ENCODE measurements around the gene CFL2.
"Not testable (repeated sequence)": the region's sequence is repeated elsewhere in the genome, so short reads cannot be mapped to it uniquely, and the experiment has no call there.

The CFL2 gene

GRCh38 chr14:34721129-34721528, 6.7 kb upstream of the CFL2 start:
- no peak for TF ChIP-seq GATA1 (IDR thresholded peaks at IDR 0.05; ENCODE audit: low read depth, low read length)
- no peak for TF ChIP-seq POLR2A (IDR thresholded peaks at IDR 0.05; ENCODE audit: low read length)
- DNase-seq: no peak

GRCh38 chr14:34718750-34719304, 4.4 kb upstream of the CFL2 start:
- TF ChIP-seq GATA1 (IDR thresholded peaks at IDR 0.05; ENCODE audit: low read depth, low read length): no peak
- TF ChIP-seq POLR2A (IDR thresholded peaks at IDR 0.05; ENCODE audit: low read length): no peak
- DNase-seq: no peak

GRCh38 chr14:34715127-34715863, 902 bp upstream of the CFL2 start:
- no peak for DNase-seq
- no peak for TF ChIP-seq GATA1 (IDR thresholded peaks at IDR 0.05; ENCODE audit: low read depth, low read length)
- TF ChIP-seq POLR2A (IDR thresholded peaks at IDR 0.05; ENCODE audit: low read length): no peak

DNA sequence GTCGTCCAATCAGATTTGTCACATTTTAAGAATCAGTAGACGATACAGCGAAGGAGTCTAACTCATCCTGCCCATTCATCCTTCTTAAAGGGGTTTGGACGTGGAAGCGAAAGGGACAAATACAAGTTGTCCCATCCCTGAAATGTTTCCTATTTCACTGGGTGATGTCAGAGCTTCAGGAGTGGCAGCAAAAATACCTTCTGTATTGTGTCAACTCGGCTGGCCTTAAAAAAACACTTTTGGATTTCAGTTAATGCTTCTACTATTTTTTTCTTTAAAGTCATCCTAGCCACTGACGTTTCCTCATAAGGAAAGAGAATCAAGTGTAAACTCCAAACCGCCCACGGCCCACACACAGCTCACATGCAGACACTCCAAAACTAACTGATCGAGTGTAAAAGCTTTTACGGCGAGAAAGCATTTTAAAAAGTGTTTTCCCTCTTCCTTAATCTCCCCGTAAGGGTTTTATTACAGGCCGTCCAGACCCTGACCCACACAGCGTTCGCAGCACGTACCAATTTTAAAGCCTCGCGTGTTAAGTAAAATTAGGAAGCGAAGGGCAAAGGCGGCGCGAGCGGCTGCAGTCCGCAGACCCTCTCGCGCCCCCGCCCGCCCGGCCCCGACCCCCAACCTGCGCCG, 593 bp downstream of the CFL2 start:
- TF ChIP-seq POLR2A (IDR thresholded peaks at IDR 0.05; ENCODE audit: low read length): no peak
- TF ChIP-seq GATA1 (IDR thresholded peaks at IDR 0.05; ENCODE audit: low read depth, low read length): no peak

GRCh38 chr14:34713122-34713680, 1.2 kb downstream of the CFL2 start:
- DNase-seq: no peak
- TF ChIP-seq POLR2A (IDR thresholded peaks at IDR 0.05; ENCODE audit: low read length): no peak
- TF ChIP-seq GATA1 (IDR thresholded peaks at IDR 0.05; ENCODE audit: low read depth, low read length): no peak

More for the DNA sequence above, 593 bp downstream of the CFL2 start:
- DNase-seq: peak; percentile 32 to 66

GRCh38 chr14:34711796-34712712, 2.3 kb downstream of the CFL2 start:
- no peak for DNase-seq
- TF ChIP-seq POLR2A (IDR thresholded peaks at IDR 0.05; ENCODE audit: low read length) (no peak), GATA1 (IDR thresholded peaks at IDR 0.05; ENCODE audit: low read depth, low read length) (no peak)

- TF ChIP-seq POLR2A (IDR thresholded peaks at IDR 0.05; ENCODE audit: low read length) (no peak), GATA1 (IDR thresholded peaks at IDR 0.05; ENCODE audit: low read depth, low read length) (no peak)
- DNase-seq: no peak
Measured at GRCh38 chr14:34711169-34711568, 3.2 kb downstream of the CFL2 start.

DNA sequence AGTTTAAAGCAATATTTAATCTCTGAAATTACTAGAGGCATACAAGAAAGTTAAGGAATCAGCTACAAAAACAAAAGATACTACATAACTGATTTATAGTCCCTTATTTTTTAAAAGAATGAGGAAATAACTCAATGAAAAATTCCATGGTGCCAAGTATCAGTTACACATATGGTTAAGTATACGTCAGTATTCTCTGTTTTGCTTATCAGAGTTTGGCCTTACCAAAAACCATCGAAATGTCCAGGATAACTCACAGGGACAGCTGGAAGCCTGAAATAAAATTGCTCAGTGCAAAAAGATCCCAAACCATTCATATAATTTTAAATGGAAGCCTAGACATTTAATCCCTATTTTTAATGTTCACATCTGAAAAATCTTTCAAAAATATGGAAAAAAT, 3.6 kb downstream of the CFL2 start:
- TF ChIP-seq POLR2A (IDR thresholded peaks at IDR 0.05; ENCODE audit: low read length) (no peak), GATA1 (IDR thresholded peaks at IDR 0.05; ENCODE audit: low read depth, low read length) (no peak)
- no peak for DNase-seq

- TF ChIP-seq POLR2A (IDR thresholded peaks at IDR 0.05; ENCODE audit: low read length): no peak
- DNase-seq: no peak
Measured at GRCh38 chr14:34710006-34710405, 4.4 kb downstream of the CFL2 start.

GRCh38 chr14:34707722-34708121, 6.7 kb downstream of the CFL2 start:
- no peak for TF ChIP-seq GATA1 (IDR thresholded peaks at IDR 0.05; ENCODE audit: low read depth, low read length)
- TF ChIP-seq POLR2A (IDR thresholded peaks at IDR 0.05; ENCODE audit: low read length): no peak
- DNase-seq: no peak

DNA sequence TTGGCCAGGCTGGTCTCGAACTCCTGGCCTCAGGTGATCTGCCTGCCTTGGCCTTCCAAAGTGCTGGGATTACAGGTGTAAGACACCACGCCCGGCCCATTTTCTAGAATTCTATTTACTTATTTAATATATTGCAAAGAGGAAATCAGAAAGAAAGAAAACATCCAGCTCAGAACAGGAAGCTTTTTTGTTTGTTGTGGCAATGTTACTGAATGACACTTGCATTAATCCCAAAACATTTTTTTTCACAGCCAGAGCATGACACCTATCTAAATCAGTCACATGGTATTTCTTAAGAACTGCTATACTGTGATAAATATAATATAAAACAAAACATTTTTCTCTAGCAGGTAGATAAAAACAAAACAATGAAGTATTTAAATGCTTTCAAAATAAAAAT, 12.6 kb downstream of the CFL2 start:
- TF ChIP-seq GATA1 (IDR thresholded peaks at IDR 0.05; ENCODE audit: low read depth, low read length) (no peak), POLR2A (IDR thresholded peaks at IDR 0.05; ENCODE audit: low read length) (no peak)
- DNase-seq: no peak

DNA sequence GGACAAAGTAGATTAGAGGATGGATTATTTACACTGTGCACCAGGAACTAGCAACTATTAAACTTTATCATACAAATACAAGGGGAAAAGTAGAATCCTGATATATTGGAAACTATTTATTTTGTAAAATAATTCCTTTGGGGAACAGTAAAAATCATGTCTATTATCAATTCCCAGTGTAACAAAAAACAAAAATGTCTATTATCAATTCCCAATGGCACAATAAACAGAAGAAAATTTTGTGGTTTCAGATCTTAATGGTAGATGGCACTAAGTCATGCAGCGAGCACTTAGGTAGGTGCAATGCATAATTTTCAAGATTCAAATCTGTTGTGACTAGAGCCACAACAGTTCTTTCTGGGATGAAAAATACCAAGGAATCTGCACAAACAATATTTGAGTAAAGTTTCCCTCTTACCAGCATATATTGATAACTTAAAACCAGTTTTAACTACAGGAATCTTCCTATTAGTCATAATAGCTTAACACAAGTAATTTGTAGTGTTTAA, 13.7 kb downstream of the CFL2 start:
- DNase-seq: no peak
- TF ChIP-seq GATA1 (IDR thresholded peaks at IDR 0.05; ENCODE audit: low read depth, low read length) (no peak), POLR2A (IDR thresholded peaks at IDR 0.05; ENCODE audit: low read length) (no peak)

- no peak for TF ChIP-seq POLR2A (IDR thresholded peaks at IDR 0.05; ENCODE audit: low read length)
- no peak for TF ChIP-seq GATA1 (IDR thresholded peaks at IDR 0.05; ENCODE audit: low read depth, low read length)
- DNase-seq: no peak
Measured at GRCh38 chr14:34699873-34700621, 14.3 kb downstream of the CFL2 start.

DNA sequence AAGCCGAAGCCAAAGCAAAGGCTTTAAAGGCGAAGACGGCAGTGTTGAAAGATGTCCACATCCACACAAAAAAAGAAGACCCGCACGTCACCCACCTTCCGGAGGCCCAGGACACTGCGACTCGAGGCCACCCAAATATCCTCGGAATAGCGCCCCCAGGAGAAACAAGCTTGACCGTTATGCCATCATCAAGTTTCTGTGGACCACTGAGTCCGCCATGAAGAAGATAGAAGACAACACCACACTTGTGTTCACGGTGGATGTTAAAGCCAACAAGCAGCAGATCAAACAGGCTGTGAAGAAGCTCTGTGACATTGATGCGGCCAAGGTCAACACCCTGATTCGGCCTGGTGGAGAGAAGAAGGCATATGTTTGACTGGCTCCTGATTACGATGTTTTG, 20.2 kb downstream of the CFL2 start:
- not testable (repeated sequence) for DNase-seq

Measured in erythroblast (primary cell).